GM10266 (cell line): ENCODE results near the gene ATG7.

Experiments used
- DNase-seq: peaks from one replicate; pipeline ENCODE4 v3.0.0; 2012; ENCODE audit errors: extremely low spot score
- TF ChIP-seq, protein P1 (sequence below): IDR thresholded peaks from 2 replicates; pipeline ENCODE4 v1.5.1; 2012; ENCODE audit warnings: mild to moderate bottlenecking, low read depth; ENCODE audit not compliant: control insufficient read depth, insufficient read depth; ENCODE audit errors: missing control alignments

Gene ATG7

DNA sequence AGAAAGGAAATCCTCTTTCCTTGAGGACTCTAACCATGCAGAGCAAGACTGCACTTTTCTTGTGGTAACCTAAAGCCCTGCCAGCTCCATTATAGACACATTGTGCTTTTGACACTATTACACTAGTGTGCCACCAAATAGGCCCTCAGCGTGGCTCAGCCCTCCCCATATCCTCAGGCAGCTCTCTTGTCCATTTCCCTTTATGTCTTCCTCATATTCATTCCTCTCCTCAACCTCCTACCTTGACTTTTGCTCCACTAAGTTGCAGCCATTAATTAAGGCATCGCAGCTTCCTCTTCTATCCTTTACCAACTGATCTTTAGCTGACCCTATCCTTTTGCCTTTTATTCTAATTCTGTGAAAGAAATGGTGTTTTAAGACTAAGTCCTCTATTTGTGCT, 3.7 kb downstream of the ATG7 start:
- TF ChIP-seq, protein P1, sequence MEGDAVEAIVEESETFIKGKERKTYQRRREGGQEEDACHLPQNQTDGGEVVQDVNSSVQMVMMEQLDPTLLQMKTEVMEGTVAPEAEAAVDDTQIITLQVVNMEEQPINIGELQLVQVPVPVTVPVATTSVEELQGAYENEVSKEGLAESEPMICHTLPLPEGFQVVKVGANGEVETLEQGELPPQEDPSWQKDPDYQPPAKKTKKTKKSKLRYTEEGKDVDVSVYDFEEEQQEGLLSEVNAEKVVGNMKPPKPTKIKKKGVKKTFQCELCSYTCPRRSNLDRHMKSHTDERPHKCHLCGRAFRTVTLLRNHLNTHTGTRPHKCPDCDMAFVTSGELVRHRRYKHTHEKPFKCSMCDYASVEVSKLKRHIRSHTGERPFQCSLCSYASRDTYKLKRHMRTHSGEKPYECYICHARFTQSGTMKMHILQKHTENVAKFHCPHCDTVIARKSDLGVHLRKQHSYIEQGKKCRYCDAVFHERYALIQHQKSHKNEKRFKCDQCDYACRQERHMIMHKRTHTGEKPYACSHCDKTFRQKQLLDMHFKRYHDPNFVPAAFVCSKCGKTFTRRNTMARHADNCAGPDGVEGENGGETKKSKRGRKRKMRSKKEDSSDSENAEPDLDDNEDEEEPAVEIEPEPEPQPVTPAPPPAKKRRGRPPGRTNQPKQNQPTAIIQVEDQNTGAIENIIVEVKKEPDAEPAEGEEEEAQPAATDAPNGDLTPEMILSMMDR = no peak
- no peak for DNase-seq

DNA sequence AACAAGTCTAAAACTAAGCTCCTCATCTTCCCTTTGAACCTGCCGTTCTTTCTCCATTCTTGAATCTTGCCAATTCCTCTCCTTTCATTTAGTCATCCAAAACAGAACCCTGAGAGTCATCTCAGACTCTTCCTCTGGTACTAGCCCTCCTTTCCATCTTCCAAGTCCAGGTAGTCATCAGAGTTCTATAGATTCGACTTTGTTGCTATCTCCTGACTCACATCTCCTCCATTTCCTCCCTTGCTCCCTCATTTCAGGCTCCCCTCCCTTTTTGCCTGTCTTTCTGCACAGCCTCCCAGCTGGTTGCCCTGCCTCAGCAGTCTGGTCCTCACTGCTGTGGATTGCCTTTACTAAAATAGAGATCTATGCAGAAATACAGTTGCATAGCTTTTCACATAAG, 4.7 kb downstream of the ATG7 start:
- TF ChIP-seq, protein P1 = no peak
- DNase-seq = no peak

DNA sequence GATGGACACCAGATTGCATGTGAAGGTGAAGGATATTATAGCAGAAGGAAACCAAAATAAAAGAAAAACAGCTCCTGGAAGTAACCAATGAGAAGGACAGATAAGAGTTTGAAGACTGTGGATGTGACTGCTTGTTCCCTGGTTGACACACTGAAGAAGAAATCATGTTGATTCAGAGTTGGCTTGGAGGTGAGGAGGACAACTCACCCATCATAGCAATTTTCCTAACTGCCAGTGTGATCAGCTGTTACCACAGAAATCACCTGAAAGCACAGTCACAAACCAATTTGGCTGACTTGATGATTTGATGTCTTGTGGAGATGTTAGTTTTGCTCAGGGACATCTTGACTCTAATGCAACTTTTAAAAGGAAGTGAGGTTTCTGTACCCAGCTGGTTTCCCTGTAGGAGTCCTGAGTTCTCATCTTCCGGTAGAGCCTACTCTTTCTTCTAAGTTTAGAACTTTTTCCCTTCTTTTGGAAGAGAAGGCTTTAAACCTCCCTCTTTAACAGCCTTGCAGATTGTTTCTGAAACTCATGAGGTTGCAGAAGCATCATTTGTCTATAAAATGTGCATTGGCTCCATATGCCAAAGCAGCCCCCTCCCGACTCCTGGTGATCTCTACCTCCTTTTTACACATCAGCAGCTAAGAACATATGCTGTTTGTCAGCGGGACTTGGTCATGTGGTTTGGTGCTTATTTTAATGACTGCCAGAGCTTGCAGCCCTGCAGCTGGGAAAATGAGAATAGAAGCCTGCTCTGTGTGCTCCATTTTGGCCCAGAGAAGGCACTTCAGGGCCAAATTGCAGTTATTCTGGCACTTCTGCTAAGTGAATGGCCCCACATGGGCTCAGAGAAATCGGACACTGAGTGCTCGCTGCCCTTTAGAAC, 10.3 kb downstream of the ATG7 start:
- TF ChIP-seq, protein P1 = no peak
- no peak for DNase-seq

DNA sequence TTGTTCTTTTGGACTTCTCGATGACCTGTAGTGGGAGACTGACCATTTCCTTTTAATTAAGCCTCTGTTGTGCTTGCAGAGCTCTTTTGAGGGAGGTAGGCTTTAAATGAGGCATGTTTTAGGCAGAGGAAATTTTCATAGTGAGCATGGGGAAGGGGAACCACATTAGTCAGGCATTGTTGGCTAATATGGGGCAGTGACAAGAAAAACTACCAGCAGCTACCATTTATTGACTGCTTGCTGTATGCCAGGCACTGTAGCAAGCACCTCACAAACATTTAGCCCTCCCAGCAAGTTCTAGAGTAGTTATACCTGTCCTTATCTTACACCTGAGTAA, 10.9 kb downstream of the ATG7 start:
- TF ChIP-seq, protein P1 = no peak
- DNase-seq = no peak

DNA sequence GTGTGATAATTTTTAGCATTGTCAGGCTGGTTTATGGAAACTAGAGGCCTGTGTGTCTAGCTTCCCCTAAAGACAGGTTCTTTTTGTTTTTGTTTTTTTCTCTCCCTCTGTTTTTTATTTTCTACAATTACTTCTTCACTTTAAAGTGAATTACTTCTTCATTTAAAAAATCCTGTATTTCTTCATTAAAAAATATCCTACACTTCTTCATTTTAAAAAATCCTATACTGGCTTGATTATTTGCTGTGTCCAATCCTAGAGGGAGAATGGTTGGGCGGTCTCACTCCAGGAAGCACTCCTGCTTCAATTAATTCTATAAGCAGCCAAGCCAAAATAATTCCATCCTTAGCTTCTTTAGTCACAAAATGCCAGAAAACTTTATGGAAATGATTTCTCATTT, 11.8 kb downstream of the ATG7 start:
- TF ChIP-seq, protein P1 = no peak
- no peak for DNase-seq

DNA sequence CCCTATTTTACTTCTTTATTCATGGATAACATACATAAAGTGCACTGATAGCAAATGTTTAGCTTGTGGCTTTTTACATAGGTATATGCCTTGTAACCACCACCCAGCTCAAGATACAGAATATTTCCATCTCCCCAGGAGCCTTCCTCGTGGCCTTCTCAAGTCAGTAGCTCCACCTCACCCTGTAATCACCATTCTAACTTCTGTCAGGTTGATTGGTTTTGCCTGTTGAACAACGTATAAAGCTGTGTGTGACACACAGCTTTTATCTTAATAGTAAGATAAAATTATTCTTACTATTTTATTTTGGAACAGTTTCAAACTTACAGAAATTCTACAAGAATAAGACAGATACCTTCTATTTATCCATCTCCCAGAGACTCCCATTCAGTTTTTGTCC, 13.3 kb downstream of the ATG7 start:
- DNase-seq = no peak
- TF ChIP-seq, protein P1 = no peak

DNA sequence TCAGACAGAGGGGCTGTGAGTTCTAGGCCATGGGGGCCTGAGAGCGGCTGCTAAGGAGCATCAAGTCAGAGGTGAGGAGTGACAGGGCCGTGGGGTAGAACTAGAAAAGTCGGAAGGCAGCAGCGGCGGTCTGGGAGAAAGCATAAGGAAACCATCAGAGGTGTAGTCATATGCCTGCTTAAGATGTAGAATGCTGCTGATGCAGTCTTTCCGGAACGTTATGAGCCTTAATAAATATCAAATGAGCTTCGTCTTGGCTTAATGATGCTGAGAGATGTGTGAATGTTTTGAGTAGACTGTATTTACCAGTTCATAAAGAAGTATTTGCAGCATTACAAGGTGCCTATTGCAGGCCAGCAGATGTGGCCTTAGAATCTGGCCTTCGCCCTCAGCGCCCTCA, 15.2 kb downstream of the ATG7 start:
- no peak for DNase-seq
- TF ChIP-seq, protein P1 = no peak
